ENCODE data around the gene CMSS1. TPM values are rescaled to one million over a fixed set of nuclear protein-coding genes. Genes with fewer than 3 reads are reported as not detected.

The CMSS1 gene
- total and polyA plus RNA-seq, 11 donors = 13.5 to 48.4 (median 34.8) TPM

DNA sequence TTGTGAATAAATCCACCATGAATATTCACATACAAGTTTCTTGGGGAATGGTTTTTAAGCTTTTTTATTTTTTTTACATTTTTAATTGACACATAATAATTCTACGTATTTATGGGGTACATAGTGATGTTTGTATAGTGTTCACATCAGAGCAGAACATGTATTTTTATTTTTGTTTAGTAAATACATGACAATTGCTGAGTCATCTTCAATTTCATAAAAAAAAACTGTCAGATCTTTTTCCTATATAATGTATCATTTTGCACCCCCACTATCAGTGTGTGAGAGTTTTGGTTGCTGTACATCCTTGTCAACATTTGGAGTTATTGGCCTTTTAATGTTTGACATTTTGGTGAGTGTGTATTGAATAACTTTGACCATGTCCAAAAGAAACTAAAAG is 336.5 kb downstream of the CMSS1 start:
- peaks cover 0 to 22% (median 13%) of the 10 kb centered on the region in 12 donors for H3K9me3 ChIP-seq
- ATAC-seq (no peak), DNase-seq (no peak)
- no peak overlapping the region for H3K27ac ChIP-seq
- intact Hi-C loops (cut with DNase I) = loop anchor here in 3 of 10 donors (10.0 kb wide), 3 partner anchors 79 to 309 kb away; no protein-coding TSS in a partner anchor
- H3K36me3 ChIP-seq = no peaks in the 10 kb centered on the region
- H3K4me3 ChIP-seq = no peak overlapping the region
- TF ChIP-seq POLR2A (IDR thresholded peaks at IDR 0.05) = no peak
- TF ChIP-seq, protein P1, sequence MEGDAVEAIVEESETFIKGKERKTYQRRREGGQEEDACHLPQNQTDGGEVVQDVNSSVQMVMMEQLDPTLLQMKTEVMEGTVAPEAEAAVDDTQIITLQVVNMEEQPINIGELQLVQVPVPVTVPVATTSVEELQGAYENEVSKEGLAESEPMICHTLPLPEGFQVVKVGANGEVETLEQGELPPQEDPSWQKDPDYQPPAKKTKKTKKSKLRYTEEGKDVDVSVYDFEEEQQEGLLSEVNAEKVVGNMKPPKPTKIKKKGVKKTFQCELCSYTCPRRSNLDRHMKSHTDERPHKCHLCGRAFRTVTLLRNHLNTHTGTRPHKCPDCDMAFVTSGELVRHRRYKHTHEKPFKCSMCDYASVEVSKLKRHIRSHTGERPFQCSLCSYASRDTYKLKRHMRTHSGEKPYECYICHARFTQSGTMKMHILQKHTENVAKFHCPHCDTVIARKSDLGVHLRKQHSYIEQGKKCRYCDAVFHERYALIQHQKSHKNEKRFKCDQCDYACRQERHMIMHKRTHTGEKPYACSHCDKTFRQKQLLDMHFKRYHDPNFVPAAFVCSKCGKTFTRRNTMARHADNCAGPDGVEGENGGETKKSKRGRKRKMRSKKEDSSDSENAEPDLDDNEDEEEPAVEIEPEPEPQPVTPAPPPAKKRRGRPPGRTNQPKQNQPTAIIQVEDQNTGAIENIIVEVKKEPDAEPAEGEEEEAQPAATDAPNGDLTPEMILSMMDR (IDR thresholded peaks at IDR 0.05) = no peak
- H3K4me1 ChIP-seq = peaks cover 0 to 49% (median 37%) of the 10 kb centered on the region in 12 donors
- 98 to 100% (median 99%) methylated on average over 1 of the region's 1 CpG for WGBS, 4 donors
- no peaks in the 10 kb centered on the region for H3K27me3 ChIP-seq

GRCh38 chr3:100155128-100155527 is 337.5 kb downstream of the CMSS1 start:
- H3K36me3 ChIP-seq = no peaks in the 10 kb centered on the region
- no peak overlapping the region for H3K27ac ChIP-seq
- ATAC-seq (no peak), DNase-seq (no peak)
- H3K27me3 ChIP-seq = no peaks in the 10 kb centered on the region
- peaks cover 0 to 49% (median 39%) of the 10 kb centered on the region in 12 donors for H3K4me1 ChIP-seq
- TF ChIP-seq POLR2A (IDR thresholded peaks at IDR 0.05) = no peak
- TF ChIP-seq, protein P1 (IDR thresholded peaks at IDR 0.05) = no peak
- H3K4me3 ChIP-seq = no peak overlapping the region
- intact Hi-C loops (cut with DNase I) = loop anchor here in 5 of 10 donors (5.0 to 10.0 kb wide), 6 partner anchors 48 to 310 kb away; no protein-coding TSS in a partner anchor
- H3K9me3 ChIP-seq = peaks cover 0 to 22% (median 13%) of the 10 kb centered on the region in 12 donors

DNA sequence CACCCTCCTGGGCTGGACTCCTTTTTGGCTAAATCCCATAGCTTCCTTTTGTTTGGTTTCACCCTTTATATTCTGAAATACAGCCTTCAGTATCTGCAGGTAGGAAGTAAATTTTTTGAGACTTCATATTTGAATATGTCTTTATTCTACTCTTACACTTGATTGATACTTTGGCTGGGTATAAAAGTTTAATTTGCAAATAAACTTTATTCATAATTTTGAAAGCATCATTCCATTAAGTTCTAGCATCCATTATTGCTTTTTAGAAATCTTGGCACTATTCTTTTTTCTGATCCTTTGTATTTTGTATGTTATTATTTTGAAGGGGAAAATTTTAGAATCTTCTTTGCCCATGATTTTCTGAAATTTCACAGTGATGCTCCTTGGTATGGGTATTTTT is 337.9 kb downstream of the CMSS1 start:
- DNase-seq (no peak), ATAC-seq (no peak)
- TF ChIP-seq, protein P1 (IDR thresholded peaks at IDR 0.05) = no peak
- TF ChIP-seq POLR2A (IDR thresholded peaks at IDR 0.05) = no peak
- H3K4me1 ChIP-seq = peaks cover 0 to 49% (median 40%) of the 10 kb centered on the region in 12 donors
- H3K9me3 ChIP-seq = peaks cover 0 to 22% (median 13%) of the 10 kb centered on the region in 12 donors
- no peak overlapping the region for H3K27ac ChIP-seq
- H3K36me3 ChIP-seq = no peaks in the 10 kb centered on the region
- no peaks in the 10 kb centered on the region for H3K27me3 ChIP-seq
- intact Hi-C loops (cut with DNase I) = loop anchor here in 5 of 10 donors (5.0 to 10.0 kb wide), 6 partner anchors 48 to 311 kb away; no protein-coding TSS in a partner anchor
- H3K4me3 ChIP-seq = no peak overlapping the region

GRCh38 chr3:100157685-100158084 is 340.0 kb downstream of the CMSS1 start:
- Histone ChIP-seq H3K9me3 (peaks cover 0 to 22% (median 13%) of the 10 kb centered on the region in 12 donors), H3K4me3 (no peak overlapping the region), H3K36me3 (no peaks in the 10 kb centered on the region), H3K27ac (peak overlapping the region; percentile 10 to 80 (median 66)), H3K27me3 (no peaks in the 10 kb centered on the region), H3K4me1 (peaks cover 0 to 49% (median 36%) of the 10 kb centered on the region in 12 donors)
- DNase-seq (peak in 2 of 5 donors; percentile 24 to 35), ATAC-seq (peak; percentile 63 to 82 (median 69))
- 51 to 55% (median 53%) methylated on average over 2 of the region's 2 CpGs for WGBS, 4 donors
- TF ChIP-seq POLR2A (IDR thresholded peaks at IDR 0.05) = no peak
- TF ChIP-seq, protein P1 (IDR thresholded peaks at IDR 0.05) = no peak
- intact Hi-C loops (cut with DNase I) = loop anchor here in 5 of 10 donors (5.0 to 10.0 kb wide), 6 partner anchors 50 to 313 kb away; no protein-coding TSS in a partner anchor

Measured in heart left ventricle (tissue), 16 donors.